Measurements from ENCODE around the gene ST3GAL4. TPM values are rescaled to one million over a fixed set of nuclear protein-coding genes. Genes with fewer than 3 reads are reported as not detected.

ST3GAL4 gene
- total RNA-seq, 1 donor from 2014 or later, result 36.5 TPM

GRCh38 chr11:126424471-126425039 lies 69.1 kb downstream of the ST3GAL4 start:
- DNase-seq, result no peak
- intact Hi-C loops (cut with DNase I), result loop anchor here (10.0 kb wide), 1 partner anchor 60 kb away; no protein-coding TSS in a partner anchor

GRCh38 chr11:126426106-126426505 lies 70.6 kb downstream of the ST3GAL4 start:
- intact Hi-C loops (cut with DNase I), result loop anchor here (10.0 kb wide), 1 partner anchor 59 kb away; no protein-coding TSS in a partner anchor
- no peak for DNase-seq
- no peak for ATAC-seq (ENCODE audit: poor library complexity)

More at GRCh38 chr11:126424471-126425039, 69.1 kb downstream of the ST3GAL4 start:
- ATAC-seq (ENCODE audit: poor library complexity), result no peak

GRCh38 chr11:126426820-126427749 lies 71.6 kb downstream of the ST3GAL4 start:
- ATAC-seq (ENCODE audit: poor library complexity) (peak; percentile 48), DNase-seq (no peak)
- intact Hi-C loops (cut with DNase I), result loop anchor here (10.0 kb wide), 1 partner anchor 58 kb away; no protein-coding TSS in a partner anchor

GRCh38 chr11:126430581-126431335 lies 75.3 kb downstream of the ST3GAL4 start:
- intact Hi-C loops (cut with DNase I), result no loop called here

GRCh38 chr11:126431401-126432064 lies 76.0 kb downstream of the ST3GAL4 start:
- ATAC-seq (ENCODE audit: poor library complexity), result peak; percentile 63
- intact Hi-C loops (cut with DNase I), result no loop called here

More at GRCh38 chr11:126430581-126431335, 75.3 kb downstream of the ST3GAL4 start:
- DNase-seq (no peak), ATAC-seq (ENCODE audit: poor library complexity) (no peak)

GRCh38 chr11:126432065-126432461 lies 76.6 kb downstream of the ST3GAL4 start:
- ATAC-seq (ENCODE audit: poor library complexity) (no peak), DNase-seq (no peak)
- intact Hi-C loops (cut with DNase I), result no loop called here

More at GRCh38 chr11:126431401-126432064, 76.0 kb downstream of the ST3GAL4 start:
- DNase-seq, result peak; percentile 82

- intact Hi-C loops (cut with DNase I), result no loop called here
- DNase-seq, result no peak
- ATAC-seq (ENCODE audit: poor library complexity), result peak; percentile 11
Observed at GRCh38 chr11:126432525-126432924, 77.0 kb downstream of the ST3GAL4 start.

- intact Hi-C loops (cut with DNase I), result no loop called here
- no peak for ATAC-seq (ENCODE audit: poor library complexity)
- no peak for DNase-seq
Observed at GRCh38 chr11:126433244-126433846, 77.9 kb downstream of the ST3GAL4 start.

- intact Hi-C loops (cut with DNase I), result no loop called here
- ATAC-seq (ENCODE audit: poor library complexity), result no peak
- no peak for DNase-seq
Observed at GRCh38 chr11:126433989-126434949, 78.8 kb downstream of the ST3GAL4 start.

GRCh38 chr11:126434950-126435335 lies 79.5 kb downstream of the ST3GAL4 start:
- ATAC-seq (ENCODE audit: poor library complexity), result no peak
- intact Hi-C loops (cut with DNase I), result no loop called here

GRCh38 chr11:126436209-126436755 lies 80.8 kb downstream of the ST3GAL4 start:
- intact Hi-C loops (cut with DNase I), result no loop called here
- peak; percentile 40 for ATAC-seq (ENCODE audit: poor library complexity)
- no peak for DNase-seq

More at GRCh38 chr11:126434950-126435335, 79.5 kb downstream of the ST3GAL4 start:
- no peak for DNase-seq

- ATAC-seq (ENCODE audit: poor library complexity) (no peak), DNase-seq (no peak)
- intact Hi-C loops (cut with DNase I), result no loop called here
Observed at GRCh38 chr11:126437731-126438130, 82.2 kb downstream of the ST3GAL4 start.

- intact Hi-C loops (cut with DNase I), result no loop called here
- ATAC-seq (ENCODE audit: poor library complexity) (peak; percentile 77), DNase-seq (peak; percentile 74)
Observed at GRCh38 chr11:126438272-126438671, 82.8 kb downstream of the ST3GAL4 start.

GRCh38 chr11:126438691-126439090 lies 83.2 kb downstream of the ST3GAL4 start:
- intact Hi-C loops (cut with DNase I), result no loop called here
- DNase-seq, result no peak
- ATAC-seq (ENCODE audit: poor library complexity), result peak; percentile 28

- no peak for DNase-seq
- intact Hi-C loops (cut with DNase I), result loop anchor here (2.0 to 5.0 kb wide), 3 partner anchors 37 to 905 kb away; no protein-coding TSS in a partner anchor
- no peak for ATAC-seq (ENCODE audit: poor library complexity)
Observed at GRCh38 chr11:126440276-126440675, 84.8 kb downstream of the ST3GAL4 start.

- intact Hi-C loops (cut with DNase I), result loop anchor here (2.0 to 5.0 kb wide), 3 partner anchors 36 to 904 kb away; no protein-coding TSS in a partner anchor
- peak; percentile 81 for DNase-seq
- peak; percentile 69 for ATAC-seq (ENCODE audit: poor library complexity)
Observed at GRCh38 chr11:126440792-126441514, 85.5 kb downstream of the ST3GAL4 start.

All from Right ventricle myocardium superior (tissue), 1 donor.